ENCODE measurements around the gene ZFP36L1.
A peak's percentile ranks its signal among the peaks of the same experiment; 100 is the strongest.

Gene ZFP36L1

DNA sequence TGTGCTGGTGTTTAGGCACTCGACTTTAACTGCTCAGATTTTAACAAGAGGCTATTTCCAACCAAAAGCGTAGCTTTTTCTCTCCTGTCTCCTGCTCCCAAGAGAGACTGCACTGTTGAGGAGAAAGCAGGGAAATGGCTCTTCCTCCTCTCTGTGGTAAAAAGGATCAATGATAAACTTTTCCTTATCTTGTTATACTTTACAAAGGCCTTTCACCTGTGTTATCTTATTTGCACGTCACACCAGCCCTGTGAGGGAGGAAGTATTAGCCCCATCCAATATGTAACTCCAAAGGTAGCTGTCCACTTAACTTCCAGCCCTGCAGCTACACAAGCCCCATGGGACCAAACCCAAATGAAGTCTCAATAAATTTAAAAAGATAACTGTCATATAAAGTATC, 32.9 kb upstream of the ZFP36L1 start:
- TF ChIP-seq CTCF (IDR thresholded peaks at IDR 0.05), result no peak

DNA sequence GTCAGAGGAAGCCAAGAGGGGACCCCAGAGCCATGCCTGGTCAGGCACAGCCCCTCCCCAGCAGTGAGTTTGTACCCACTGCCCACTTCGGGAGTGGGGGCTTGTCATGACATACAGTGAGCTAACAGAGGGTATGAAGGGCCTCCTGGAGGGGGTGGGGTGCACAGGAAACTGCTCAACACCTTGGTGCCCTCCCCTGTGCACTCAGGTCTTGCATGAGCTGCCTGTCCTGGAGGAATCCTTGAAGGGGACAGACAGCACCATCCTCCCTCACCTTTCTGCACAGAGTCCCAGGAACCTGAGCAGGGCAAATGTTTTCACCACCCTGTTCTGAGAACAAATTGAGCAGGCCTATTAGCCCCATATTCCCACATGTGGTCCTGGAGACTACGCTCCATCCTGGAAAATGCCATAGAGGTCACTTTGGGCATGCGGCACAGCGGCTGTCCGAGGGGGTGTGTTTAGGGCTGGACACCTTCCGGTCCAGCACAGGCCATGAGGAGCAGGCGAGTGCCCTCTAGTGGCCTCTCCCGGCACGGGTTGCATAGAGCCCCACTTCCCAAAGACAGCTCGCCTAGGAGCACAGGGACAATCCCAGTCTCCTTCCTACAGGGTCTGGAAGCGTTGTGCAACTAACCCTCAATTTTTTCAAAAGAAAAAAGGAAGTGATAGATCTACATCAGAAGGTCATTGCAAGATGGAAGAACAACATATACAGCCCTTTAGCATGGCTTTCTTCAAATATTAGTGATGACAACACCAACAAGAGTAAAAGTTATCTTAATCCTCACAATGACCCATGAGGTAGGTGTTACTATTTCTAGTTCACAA, 31.9 kb upstream of the ZFP36L1 start:
- peak; percentile 96 for TF ChIP-seq CTCF (IDR thresholded peaks at IDR 0.05)

GRCh38 chr14:68824207-68824516, 31.3 kb upstream of the ZFP36L1 start:
- no peak for TF ChIP-seq CTCF (IDR thresholded peaks at IDR 0.05)

- no peak for TF ChIP-seq CTCF (IDR thresholded peaks at IDR 0.05)
Measured at GRCh38 chr14:68823434-68824206, 30.8 kb upstream of the ZFP36L1 start.

GRCh38 chr14:68822926-68823325, 30.1 kb upstream of the ZFP36L1 start:
- TF ChIP-seq CTCF (IDR thresholded peaks at IDR 0.05), result no peak

DNA sequence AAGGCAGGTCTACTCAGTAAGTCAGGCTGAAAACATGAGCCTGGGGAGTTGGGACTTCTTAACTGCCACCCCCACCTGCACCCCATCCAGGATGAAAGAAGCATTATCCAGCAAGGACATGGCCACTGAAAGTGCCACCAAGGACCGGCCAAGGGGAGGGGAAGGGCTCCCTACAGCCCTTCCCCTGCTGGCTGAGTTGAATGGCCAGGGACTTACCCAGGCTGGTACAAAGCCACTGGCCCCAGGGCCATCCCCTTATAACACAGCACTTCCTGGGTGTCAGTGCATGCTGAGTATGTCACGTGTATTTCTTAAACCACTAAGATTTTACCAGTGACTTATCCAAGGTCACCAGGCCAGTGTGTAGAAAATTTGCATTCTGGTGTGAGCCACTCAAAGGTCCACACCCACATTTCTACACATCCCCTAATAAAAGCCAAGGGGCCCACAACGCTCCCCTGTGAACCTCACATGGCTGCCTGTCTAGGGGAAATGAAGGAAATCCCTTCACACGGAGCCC, 29.3 kb upstream of the ZFP36L1 start:
- no peak for TF ChIP-seq CTCF (IDR thresholded peaks at IDR 0.05)

DNA sequence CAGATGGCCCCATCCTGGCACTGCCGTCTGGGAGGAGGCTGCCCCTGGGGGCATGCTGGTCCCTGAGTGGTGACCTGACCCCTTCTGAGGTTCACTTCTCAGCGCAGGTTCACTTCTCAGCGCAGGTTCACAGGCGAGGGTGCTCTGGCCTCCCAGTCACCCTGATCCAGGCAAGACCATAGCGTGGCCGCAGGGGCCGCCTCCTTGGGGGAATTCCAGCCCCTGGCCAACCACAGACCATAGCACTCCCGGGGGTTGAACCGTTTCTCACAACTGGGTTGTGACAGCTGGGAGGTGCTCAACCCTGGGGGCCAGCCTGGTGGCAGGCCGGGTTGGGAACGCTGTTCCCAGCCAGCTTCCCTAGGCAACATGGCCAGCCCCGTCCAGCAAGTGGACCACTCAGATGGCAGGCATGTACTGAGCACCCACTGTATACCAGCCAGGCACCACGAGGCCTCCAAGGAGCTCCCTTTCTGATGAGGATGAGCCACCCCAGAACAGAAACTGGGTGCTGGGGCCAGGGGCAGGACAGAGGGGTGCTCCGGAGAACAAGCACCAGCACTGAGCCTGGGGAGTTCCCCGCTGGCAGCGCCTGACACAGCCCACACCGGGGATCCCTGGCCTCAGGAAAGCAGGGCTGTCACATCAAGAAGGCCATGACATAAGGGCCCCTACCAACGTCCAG, 28.3 kb upstream of the ZFP36L1 start:
- no peak for TF ChIP-seq CTCF (IDR thresholded peaks at IDR 0.05)

Data from LNCAP (cell line).